Esophagus muscularis mucosa (tissue), 4 donors: ENCODE results near the gene SLC25A43.
"Not testable (repeated sequence)": the region's sequence is repeated elsewhere in the genome, so short reads cannot be mapped to it uniquely, and the experiment has no call there.

Source experiments
- EP300 ChIP-seq: sonication (generic); formaldehyde crosslinking; IDR thresholded peaks from one replicate; pipeline ENCODE4 v1.6.1; 2017; ENCODE audit warnings: antibody characterized with exemption
- POLR2A ChIP-seq: fragments of 450-650 bp; IDR thresholded peaks from one replicate; pipeline ENCODE4 v1.6.1; 2017; ENCODE audit warnings: antibody characterized with exemption, moderate library complexity, mild to moderate bottlenecking, low read depth
- TF ChIP-seq, protein P1 (sequence below), 3 experiments: fragments of 200-600 bp in 2 of 3; fragments of 450-650 bp in 1 of 3; sonication (generic) in 2 of 3; IDR thresholded peaks; one replicate each; pipeline ENCODE4 v1.5.1; 2017 to 2019; ENCODE audit warnings: antibody characterized with exemption in 3 of 3, mild to moderate bottlenecking in 2 of 3, moderate library complexity in 1 of 3

DNA sequence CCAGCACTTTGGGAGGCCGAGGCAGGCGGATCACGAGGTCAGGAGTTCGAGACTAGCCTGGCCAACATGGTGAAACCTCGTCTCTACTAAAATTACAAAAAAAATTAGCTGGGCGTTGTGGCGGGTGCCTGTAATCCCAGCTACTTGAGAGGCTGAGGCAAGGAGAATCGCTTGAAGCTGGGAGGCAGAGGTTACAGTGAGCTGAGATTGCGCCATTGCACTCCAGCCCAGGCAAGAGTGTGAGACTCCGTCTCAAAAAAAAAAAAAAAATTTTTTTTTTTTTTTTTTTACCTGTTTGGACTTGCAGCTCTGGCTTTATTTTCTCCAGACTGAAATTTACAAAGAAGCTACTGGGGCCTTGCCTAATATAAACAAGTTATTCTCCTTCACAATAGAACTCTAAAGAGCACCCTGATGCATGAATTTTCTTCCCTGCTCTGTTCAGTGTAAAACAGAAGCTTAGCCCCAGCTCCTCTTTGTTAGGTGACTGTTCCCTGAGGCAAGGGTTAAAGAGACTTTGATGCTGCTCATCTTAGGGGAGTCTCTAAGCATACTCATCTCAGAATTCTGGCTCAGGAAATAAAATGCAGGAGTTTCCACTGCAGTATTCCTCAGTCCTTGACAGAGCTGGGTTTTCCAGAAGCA lies 94.8 kb downstream of the SLC25A43 start:
- TF ChIP-seq, protein P1, sequence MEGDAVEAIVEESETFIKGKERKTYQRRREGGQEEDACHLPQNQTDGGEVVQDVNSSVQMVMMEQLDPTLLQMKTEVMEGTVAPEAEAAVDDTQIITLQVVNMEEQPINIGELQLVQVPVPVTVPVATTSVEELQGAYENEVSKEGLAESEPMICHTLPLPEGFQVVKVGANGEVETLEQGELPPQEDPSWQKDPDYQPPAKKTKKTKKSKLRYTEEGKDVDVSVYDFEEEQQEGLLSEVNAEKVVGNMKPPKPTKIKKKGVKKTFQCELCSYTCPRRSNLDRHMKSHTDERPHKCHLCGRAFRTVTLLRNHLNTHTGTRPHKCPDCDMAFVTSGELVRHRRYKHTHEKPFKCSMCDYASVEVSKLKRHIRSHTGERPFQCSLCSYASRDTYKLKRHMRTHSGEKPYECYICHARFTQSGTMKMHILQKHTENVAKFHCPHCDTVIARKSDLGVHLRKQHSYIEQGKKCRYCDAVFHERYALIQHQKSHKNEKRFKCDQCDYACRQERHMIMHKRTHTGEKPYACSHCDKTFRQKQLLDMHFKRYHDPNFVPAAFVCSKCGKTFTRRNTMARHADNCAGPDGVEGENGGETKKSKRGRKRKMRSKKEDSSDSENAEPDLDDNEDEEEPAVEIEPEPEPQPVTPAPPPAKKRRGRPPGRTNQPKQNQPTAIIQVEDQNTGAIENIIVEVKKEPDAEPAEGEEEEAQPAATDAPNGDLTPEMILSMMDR (IDR thresholded peaks at IDR 0.05): not testable (repeated sequence)
- TF ChIP-seq POLR2A, EP300: not testable (repeated sequence)
